Psoas muscle (tissue), 8 donors: ENCODE results near the gene VDR. TPM values are rescaled to one million over a fixed set of nuclear protein-coding genes. Genes with fewer than 3 reads are reported as not detected.

Experiments used
- ATAC-seq, 4 donors: fragments of 200-7000 bp; cut with Tn5 transposase; one replicate each; pipeline ENCODE4 v1.9.1; 2020; ENCODE audit warnings: moderate library complexity in 3 of 4, mild to moderate bottlenecking in 2 of 4
- DNase-seq, 2 donors: peaks; one replicate each; pipeline ENCODE4 v3.0.0-alpha.2; 2020
- H3K27ac ChIP-seq: fragments of 200-600 bp; one replicate; pipeline ENCODE4 v1.8.0; 2022
- H3K27me3 ChIP-seq, 3 donors: fragments of 200-600 bp in 1 of 3; one replicate each; pipeline versions ENCODE4 v1.6.1 to v1.8.0; 2013 to 2022; ENCODE audit warnings: low read length in 2 of 3, mild to moderate bottlenecking in 2 of 3, moderate library complexity in 1 of 3; ENCODE audit not compliant: insufficient read depth in 3 of 3
- H3K36me3 ChIP-seq, 2 donors: fragments of 200-600 bp in 1 of 2; one replicate each; pipeline versions ENCODE4 v1.6.1 to v1.8.0; 2013 to 2022; ENCODE audit warnings: low read depth in 1 of 2, mild to moderate bottlenecking in 1 of 2, moderate library complexity in 1 of 2; ENCODE audit not compliant: insufficient read depth in 1 of 2
- H3K4me1 ChIP-seq: fragments of 200-600 bp; one replicate; pipeline ENCODE4 v1.8.0; 2022
- H3K4me3 ChIP-seq: fragments of 200-600 bp; one replicate; pipeline ENCODE4 v1.8.0; 2022; ENCODE audit warnings: mild to moderate bottlenecking
- H3K9me3 ChIP-seq: fragments of 200-600 bp; one replicate; pipeline ENCODE4 v1.8.0; 2022
- WGBS, 3 donors: extraction: QIAGEN DNeasy Blood & Tissue Kit; methylation state at CpG; one replicate each; pipeline versions ENCODE4 v1.1.6 to v1.1.7; 2013; 5-methylcytosine and 5-hydroxymethylcytosine counted together
- intact Hi-C, 2 donors: fragments of 100-400 bp; cut with DNase I; formaldehyde crosslinking; loops; one replicate each; pipeline versions ENCODE4 v1.11.0 to v1.14.2; 2022
- polyA plus RNA-seq, 3 donors: library from polyadenylated mRNA; stranded (reverse); fragments of 200-250 nt; gene quantifications; one replicate each; pipeline ENCODE4 v1.2.3, GENCODE V29; 2013
- total RNA-seq, 4 donors: library from RNA; stranded (reverse); fragmentation: NEBNext Ultra II Directional in 2 of 4; extraction: Animal tissue kit (Norgen Biotek cat#: 25700) in 2 of 4; gene quantifications; one replicate each; pipeline versions ENCODE4 v1.2.1 to v1.2.4, GENCODE V29; 2021 to 2023
- TF ChIP-seq, protein P1 (sequence below): fragments of 200-600 bp; IDR thresholded peaks from one replicate; pipeline ENCODE4 v1.8.0; 2022; ENCODE audit warnings: antibody characterized with exemption
- donor health status: healthy with polysubstance abuse.
- donor health status: DM: no; HTN: no; CAD: no; lungs with moderate emphysema.
- donor health status: Bipolar disorder and iron deficiency.
- donor health status: healthy.
- donor health status: DM: yes; HTN: yes; CAD: no.
- donor health status: DM: no; HTN: no; CAD: no.
- donor health status: DM: no; HTN: no; CAD: no.
- donor health status: DM: yes; HTN: yes; CAD: no.

The VDR gene
- total and polyA plus RNA-seq, 7 donors, result 0.62 to 6.1 (median 3.0) TPM

DNA sequence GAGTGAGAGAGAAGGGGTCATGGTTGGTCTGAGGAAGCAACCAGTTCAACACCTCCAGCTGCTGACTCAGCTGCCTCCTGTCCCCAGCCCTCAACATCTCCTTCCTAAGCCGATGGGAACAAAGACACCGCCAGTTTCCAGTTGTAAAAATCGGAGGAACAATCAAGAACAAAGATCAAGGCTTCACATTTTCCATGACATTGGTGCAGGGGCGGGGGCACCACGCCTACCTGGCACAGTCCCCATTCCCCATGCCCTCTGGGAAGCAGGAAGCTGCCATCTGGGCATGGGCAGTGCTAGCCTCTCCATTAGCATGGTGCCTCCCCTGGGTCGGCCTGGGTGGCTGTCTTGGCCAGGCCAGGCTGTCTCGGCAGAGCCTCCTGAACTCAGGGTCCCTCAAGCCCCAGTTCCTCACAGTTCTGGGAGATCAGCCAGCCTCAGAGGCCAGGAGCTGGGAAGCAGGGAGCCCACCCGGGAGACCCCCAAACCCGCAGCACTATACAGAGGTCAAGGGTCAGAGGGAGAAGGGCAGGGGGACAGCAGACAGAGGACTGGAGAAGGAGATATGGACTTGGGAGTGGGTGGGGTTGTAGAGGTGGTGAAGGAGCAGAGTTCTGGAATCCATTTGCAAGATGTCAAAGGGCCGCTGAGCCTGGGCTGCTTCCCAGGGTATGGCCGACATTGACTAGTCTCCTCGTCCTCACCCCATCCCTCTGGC, 39.0 kb upstream of the VDR start:
- Histone ChIP-seq H3K27me3 (peaks cover 0 to 16% (median 4%) of the 10 kb centered on the region in 3 donors), H3K27ac (no peak overlapping the region), H3K36me3 (no peaks in the 10 kb centered on the region), H3K4me1 (no peaks in the 10 kb centered on the region), H3K4me3 (no peak overlapping the region), H3K9me3 (no peaks in the 10 kb centered on the region)
- TF ChIP-seq, protein P1, sequence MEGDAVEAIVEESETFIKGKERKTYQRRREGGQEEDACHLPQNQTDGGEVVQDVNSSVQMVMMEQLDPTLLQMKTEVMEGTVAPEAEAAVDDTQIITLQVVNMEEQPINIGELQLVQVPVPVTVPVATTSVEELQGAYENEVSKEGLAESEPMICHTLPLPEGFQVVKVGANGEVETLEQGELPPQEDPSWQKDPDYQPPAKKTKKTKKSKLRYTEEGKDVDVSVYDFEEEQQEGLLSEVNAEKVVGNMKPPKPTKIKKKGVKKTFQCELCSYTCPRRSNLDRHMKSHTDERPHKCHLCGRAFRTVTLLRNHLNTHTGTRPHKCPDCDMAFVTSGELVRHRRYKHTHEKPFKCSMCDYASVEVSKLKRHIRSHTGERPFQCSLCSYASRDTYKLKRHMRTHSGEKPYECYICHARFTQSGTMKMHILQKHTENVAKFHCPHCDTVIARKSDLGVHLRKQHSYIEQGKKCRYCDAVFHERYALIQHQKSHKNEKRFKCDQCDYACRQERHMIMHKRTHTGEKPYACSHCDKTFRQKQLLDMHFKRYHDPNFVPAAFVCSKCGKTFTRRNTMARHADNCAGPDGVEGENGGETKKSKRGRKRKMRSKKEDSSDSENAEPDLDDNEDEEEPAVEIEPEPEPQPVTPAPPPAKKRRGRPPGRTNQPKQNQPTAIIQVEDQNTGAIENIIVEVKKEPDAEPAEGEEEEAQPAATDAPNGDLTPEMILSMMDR, result no peak
- WGBS, 3 donors, result 58 to 69% (median 63%) methylated on average over 11 to 12 of the region's 12 CpGs
- intact Hi-C loops, result loop anchor here in 1 of 2 donors (5.0 kb wide), 1 partner anchor 224 kb away; no protein-coding TSS in a partner anchor
- ATAC-seq (no peak), DNase-seq (no peak)

DNA sequence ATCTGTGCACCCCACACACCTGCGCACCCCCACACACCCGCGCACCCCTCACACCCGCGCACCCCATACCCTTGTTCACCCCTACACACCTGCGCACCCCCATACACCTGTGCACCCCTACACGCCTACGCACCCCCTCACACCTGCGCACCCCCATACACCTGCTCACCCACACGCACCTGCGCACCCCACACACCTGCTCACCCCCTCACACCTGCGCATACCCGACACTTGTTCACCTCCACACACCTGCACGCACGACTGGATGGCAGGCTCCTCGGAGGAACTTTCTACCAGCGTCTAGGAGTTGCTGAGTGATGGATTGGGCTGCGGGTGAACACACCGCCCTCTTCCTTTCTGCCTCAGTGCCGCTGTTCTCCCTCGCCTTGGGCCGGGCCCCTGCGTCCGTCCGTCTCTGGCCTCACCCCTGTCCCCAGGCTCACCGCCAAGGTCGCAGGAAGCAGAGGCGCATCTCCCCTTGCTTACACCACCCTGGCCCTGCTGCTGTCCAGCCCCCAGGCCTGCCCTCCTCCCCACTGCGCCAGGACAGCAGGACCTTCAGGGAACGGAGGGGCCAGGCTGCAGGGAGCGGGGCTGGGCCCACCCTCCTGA, 37.9 kb upstream of the VDR start:
- ATAC-seq (no peak), DNase-seq (no peak)
- Histone ChIP-seq H3K27me3 (peaks cover 0 to 16% (median 4%) of the 10 kb centered on the region in 3 donors), H3K4me3 (no peak overlapping the region), H3K9me3 (no peaks in the 10 kb centered on the region), H3K36me3 (no peaks in the 10 kb centered on the region), H3K4me1 (no peaks in the 10 kb centered on the region), H3K27ac (no peak overlapping the region)
- intact Hi-C loops, result loop anchor here in 1 of 2 donors (5.0 kb wide), 1 partner anchor 225 kb away; no protein-coding TSS in a partner anchor
- TF ChIP-seq, protein P1, result no peak
- 66 to 71% (median 71%) methylated on average over 30 to 31 of the region's 31 CpGs for WGBS, 3 donors

DNA sequence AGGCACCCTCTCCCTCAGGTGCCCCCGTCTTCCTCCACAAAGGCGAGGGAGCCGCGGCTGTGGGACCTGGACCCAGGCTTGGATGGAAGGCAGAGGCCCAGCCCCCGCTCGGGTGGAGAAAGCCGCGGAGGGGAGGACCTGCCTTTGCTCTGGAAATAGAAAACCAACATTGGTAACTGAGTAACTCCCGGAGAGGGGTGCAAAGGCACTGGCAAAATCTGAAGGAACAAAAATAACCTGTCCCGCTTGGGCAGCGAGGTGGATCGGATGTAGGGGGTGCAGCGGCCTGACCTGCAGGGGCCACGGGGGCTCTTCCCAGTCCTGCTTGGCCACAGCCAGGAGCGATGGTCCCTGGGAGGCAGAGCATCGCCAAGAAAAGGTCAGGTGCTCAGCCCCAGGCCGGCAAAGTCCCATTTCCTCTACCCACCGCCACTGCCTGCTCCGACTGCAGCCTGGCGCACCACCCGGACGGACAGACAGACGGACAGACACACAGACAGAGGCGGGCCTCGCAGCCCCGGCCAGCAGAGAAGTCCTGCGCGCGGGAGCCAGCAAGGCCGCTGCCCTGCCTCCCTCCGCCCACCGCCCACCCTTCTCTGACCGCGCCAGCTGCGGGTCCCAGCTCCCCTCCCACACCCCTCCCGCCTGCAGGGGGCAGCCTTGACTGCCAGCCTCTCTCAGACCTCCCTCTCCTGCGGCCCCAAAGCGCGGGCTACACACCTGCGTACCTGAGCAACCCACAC, 37.2 kb upstream of the VDR start:
- no peaks in the 10 kb centered on the region for H3K36me3 ChIP-seq
- H3K27ac ChIP-seq, result no peak overlapping the region
- peaks cover 0 to 16% (median 4%) of the 10 kb centered on the region in 3 donors for H3K27me3 ChIP-seq
- peak in 1 of 2 donors; percentile 58 for DNase-seq
- intact Hi-C loops, result loop anchor here in 1 of 2 donors (5.0 kb wide), 1 partner anchor 225 kb away; no protein-coding TSS in a partner anchor
- H3K4me3 ChIP-seq, result no peak overlapping the region
- TF ChIP-seq, protein P1, result no peak
- ATAC-seq, result peak in 3 of 4 donors; percentile 44 to 59 (median 53)
- H3K9me3 ChIP-seq, result no peaks in the 10 kb centered on the region
- no peaks in the 10 kb centered on the region for H3K4me1 ChIP-seq
- 28 to 42% (median 36%) methylated on average over 32 to 40 of the region's 40 CpGs for WGBS, 3 donors

DNA sequence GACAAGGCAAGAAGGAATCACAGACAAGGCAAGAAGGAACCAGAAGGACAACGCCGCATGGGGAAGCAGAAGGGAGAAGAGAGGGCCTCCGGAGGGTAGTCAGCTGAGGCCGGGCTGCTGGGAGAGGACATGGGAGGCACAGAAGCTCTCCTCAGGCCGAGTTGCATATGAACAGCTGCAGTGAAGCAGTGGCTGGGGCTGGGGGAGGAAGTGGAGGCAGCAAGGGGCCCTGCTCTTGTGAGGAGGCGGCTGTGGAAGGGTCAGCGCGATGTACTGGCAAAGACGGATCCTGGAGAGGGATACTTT, 36.6 kb upstream of the VDR start:
- 80 to 84% (median 81%) methylated on average over 7 to 9 of the region's 9 CpGs for WGBS, 3 donors
- Histone ChIP-seq H3K4me3 (no peak overlapping the region), H3K36me3 (no peaks in the 10 kb centered on the region), H3K27me3 (peaks cover 0 to 16% (median 4%) of the 10 kb centered on the region in 3 donors), H3K4me1 (no peaks in the 10 kb centered on the region), H3K27ac (no peak overlapping the region), H3K9me3 (no peaks in the 10 kb centered on the region)
- ATAC-seq, result no peak
- TF ChIP-seq, protein P1, result no peak
- DNase-seq, result no peak
- intact Hi-C loops, result loop anchor here in 1 of 2 donors (5.0 kb wide), 1 partner anchor 226 kb away; no protein-coding TSS in a partner anchor
